GM12892 (cell line): Measurements from ENCODE around the gene VAPA.

Experiments
- POLR2A ChIP-seq: IDR thresholded peaks from 2 replicates; pipeline ENCODE4 v1.6.1; 2011; ENCODE audit warnings: low read depth, low read length, control low read depth
- POLR2AphosphoS5 ChIP-seq: IDR thresholded peaks from 2 replicates; pipeline ENCODE4 v1.6.1; 2011; ENCODE audit warnings: low read depth, low read length, control low read depth

DNA sequence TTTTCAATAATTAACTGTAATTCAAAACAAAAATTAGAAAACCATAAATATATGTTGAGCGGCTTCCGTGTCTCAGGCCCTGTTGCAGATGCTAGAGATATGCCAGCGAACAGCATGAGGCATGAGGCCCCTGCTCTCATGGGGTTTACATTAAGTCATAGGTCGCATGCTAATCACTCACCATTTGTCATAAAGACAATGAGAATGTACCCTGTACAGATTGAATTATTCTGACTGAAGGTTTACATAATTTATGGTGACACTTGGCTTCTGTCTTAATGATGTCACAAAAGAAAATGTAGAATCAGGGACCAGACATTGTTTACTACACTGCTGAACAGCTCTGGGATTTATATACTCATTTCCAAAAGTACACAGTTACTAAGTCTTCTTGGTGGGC, 5.9 kb upstream of the VAPA start:
- TF ChIP-seq POLR2AphosphoS5 (no peak), POLR2A (no peak)
